ENCODE measurements around the gene ARIH1.

ARIH1 gene

DNA sequence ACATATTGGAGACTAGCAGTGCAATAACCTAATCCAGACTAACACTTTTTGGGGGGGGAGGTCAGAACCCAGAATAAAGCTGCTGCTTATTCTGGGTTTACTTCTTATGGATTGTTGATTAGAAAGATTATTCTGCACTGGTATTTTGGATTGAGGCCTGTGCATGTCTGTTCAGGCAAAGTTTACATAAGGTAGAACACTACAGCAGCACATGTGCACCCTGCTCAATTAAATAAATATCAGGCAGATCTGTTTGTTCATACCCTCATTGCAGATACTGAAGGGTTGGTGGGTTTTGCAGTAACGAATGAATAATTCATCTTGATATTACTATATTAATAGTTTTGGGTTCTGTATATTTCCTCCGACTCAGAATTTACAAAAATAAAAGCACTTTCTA, 19.1 kb downstream of the ARIH1 start:
- TF ChIP-seq REST (IDR thresholded peaks at IDR 0.05; ENCODE audit: insufficient read depth in 1 of 2, low read depth in 2 of 2, low read length in 2 of 2) = no peak
- no peak for TF ChIP-seq POLR2AphosphoS5 (IDR thresholded peaks at IDR 0.05; ENCODE audit: low read depth, low read length)
- TF ChIP-seq SIN3A (IDR thresholded peaks at IDR 0.05; ENCODE audit: borderline replicate concordance, insufficient read depth, low read length) = no peak
- no peak for TF ChIP-seq TAF1 (IDR thresholded peaks at IDR 0.05; ENCODE audit: borderline replicate concordance, insufficient read depth, low read length)
- no peak for TF ChIP-seq FOXP2 (optimal IDR thresholded peaks at IDR 0.05; ENCODE audit: borderline replicate concordance, extremely low read depth, extremely low read length, insufficient read depth)

GRCh38 chr15:72495007-72495406, 20.9 kb downstream of the ARIH1 start:
- no peak for TF ChIP-seq TAF1 (IDR thresholded peaks at IDR 0.05; ENCODE audit: borderline replicate concordance, insufficient read depth, low read length)
- no peak for TF ChIP-seq SIN3A (IDR thresholded peaks at IDR 0.05; ENCODE audit: borderline replicate concordance, insufficient read depth, low read length)
- no peak for TF ChIP-seq POLR2AphosphoS5 (IDR thresholded peaks at IDR 0.05; ENCODE audit: low read depth, low read length)

DNA sequence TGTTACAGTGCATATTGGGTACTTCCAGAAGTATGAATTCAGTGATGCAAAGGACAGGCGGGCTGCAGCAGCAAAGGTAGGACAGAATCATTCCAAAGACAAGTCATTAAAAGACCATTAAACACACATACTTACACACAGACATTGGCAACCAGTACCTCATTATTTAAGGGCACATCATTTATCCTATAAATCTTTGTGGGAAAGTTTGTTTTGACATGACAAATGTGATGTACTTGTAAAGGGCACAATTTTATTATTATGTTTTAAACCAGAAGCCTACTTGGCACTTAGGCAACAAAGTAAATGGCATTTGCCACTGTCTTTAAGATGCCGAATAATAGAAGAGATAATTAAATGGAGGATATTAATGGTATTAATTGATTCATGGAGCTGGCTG, 22.7 kb downstream of the ARIH1 start:
- TF ChIP-seq FOXP2 (optimal IDR thresholded peaks at IDR 0.05; ENCODE audit: borderline replicate concordance, extremely low read depth, extremely low read length, insufficient read depth) (no peak), TAF1 (IDR thresholded peaks at IDR 0.05; ENCODE audit: borderline replicate concordance, insufficient read depth, low read length) (no peak), SIN3A (IDR thresholded peaks at IDR 0.05; ENCODE audit: borderline replicate concordance, insufficient read depth, low read length) (no peak), REST (IDR thresholded peaks at IDR 0.05; ENCODE audit: insufficient read depth in 1 of 2, low read depth in 2 of 2, low read length in 2 of 2) (no peak)

- TF ChIP-seq REST (IDR thresholded peaks at IDR 0.05; ENCODE audit: insufficient read depth in 1 of 2, low read depth in 2 of 2, low read length in 2 of 2) = no peak
- no peak for TF ChIP-seq FOXP2 (optimal IDR thresholded peaks at IDR 0.05; ENCODE audit: borderline replicate concordance, extremely low read depth, extremely low read length, insufficient read depth)
- TF ChIP-seq SIN3A (IDR thresholded peaks at IDR 0.05; ENCODE audit: borderline replicate concordance, insufficient read depth, low read length) = no peak
- TF ChIP-seq TAF1 (IDR thresholded peaks at IDR 0.05; ENCODE audit: borderline replicate concordance, insufficient read depth, low read length) = no peak
- no peak for TF ChIP-seq POLR2AphosphoS5 (IDR thresholded peaks at IDR 0.05; ENCODE audit: low read depth, low read length)
These were observed 23.3 kb downstream of the ARIH1 start for GRCh38 chr15:72497402-72497801.

GRCh38 chr15:72502220-72502809, 28.2 kb downstream of the ARIH1 start:
- TF ChIP-seq POLR2AphosphoS5 (IDR thresholded peaks at IDR 0.05; ENCODE audit: low read depth, low read length) (no peak), FOXP2 (optimal IDR thresholded peaks at IDR 0.05; ENCODE audit: borderline replicate concordance, extremely low read depth, extremely low read length, insufficient read depth) (no peak), REST (IDR thresholded peaks at IDR 0.05; ENCODE audit: insufficient read depth in 1 of 2, low read depth in 2 of 2, low read length in 2 of 2) (no peak), SIN3A (IDR thresholded peaks at IDR 0.05; ENCODE audit: borderline replicate concordance, insufficient read depth, low read length) (no peak), TAF1 (IDR thresholded peaks at IDR 0.05; ENCODE audit: borderline replicate concordance, insufficient read depth, low read length) (no peak)
